ENCODE measurements around the gene SP1. TPM values are rescaled to one million over a fixed set of nuclear protein-coding genes. Genes with fewer than 3 reads are reported as not detected.

The SP1 gene
- total and polyA plus RNA-seq, 9 of the 15 experiments (the other 6 are each of a cell fraction or from before 2014, with no cell fraction given), result 8.0 to 65.5 (median 41.6) TPM

GRCh38 chr12:53441040-53441833 is 61.3 kb downstream of the SP1 start, which contains the start of gene PRR13 (continued):
- TF ChIP-seq, protein P1, sequence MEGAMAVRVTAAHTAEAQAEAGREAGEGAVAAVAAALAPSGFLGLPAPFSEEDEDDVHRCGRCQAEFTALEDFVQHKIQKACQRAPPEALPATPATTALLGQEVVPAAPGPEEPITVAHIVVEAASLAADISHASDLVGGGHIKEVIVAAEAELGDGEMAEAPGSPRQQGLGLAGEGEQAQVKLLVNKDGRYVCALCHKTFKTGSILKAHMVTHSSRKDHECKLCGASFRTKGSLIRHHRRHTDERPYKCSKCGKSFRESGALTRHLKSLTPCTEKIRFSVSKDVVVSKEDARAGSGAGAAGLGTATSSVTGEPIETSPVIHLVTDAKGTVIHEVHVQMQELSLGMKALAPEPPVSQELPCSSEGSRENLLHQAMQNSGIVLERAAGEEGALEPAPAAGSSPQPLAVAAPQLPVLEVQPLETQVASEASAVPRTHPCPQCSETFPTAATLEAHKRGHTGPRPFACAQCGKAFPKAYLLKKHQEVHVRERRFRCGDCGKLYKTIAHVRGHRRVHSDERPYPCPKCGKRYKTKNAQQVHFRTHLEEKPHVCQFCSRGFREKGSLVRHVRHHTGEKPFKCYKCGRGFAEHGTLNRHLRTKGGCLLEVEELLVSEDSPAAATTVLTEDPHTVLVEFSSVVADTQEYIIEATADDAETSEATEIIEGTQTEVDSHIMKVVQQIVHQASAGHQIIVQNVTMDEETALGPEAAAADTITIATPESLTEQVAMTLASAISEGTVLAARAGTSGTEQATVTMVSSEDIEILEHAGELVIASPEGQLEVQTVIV (CRISPR knock-in tag; IDR thresholded peaks at IDR 0.05; ENCODE audit: borderline replicate concordance), result peak; percentile 51; the same call in 1 of the 2 replicates
- TF ChIP-seq JUN (IDR thresholded peaks at IDR 0.05; ENCODE audit: borderline replicate concordance, low read depth, low read length) (0 out of 2 replicates have a peak, but pooled peaks have one; percentile 10), JUN (CRISPR knock-in tag; IDR thresholded peaks at IDR 0.05; ENCODE audit: borderline replicate concordance) (no peak), CBX8 (IDR thresholded peaks at IDR 0.05; ENCODE audit: borderline replicate concordance, extremely low read depth, low read depth, low read length, poor library complexity, severe bottlenecking) (no peak), ZNF41 (CRISPR knock-in tag; conservative IDR thresholded peaks at IDR 0.05) (no peak), TCF7L2 (IDR thresholded peaks at IDR 0.05; ENCODE audit: low read depth, low read length) (no peak), PTBP1 (IDR thresholded peaks at IDR 0.05; ENCODE audit: low read depth, low read length) (no peak), FOXJ2 (tag; IDR thresholded peaks at IDR 0.05) (no peak), JUNB (CRISPR knock-in tag; conservative IDR thresholded peaks at IDR 0.05) (no peak), HNRNPK (IDR thresholded peaks at IDR 0.05; ENCODE audit: low read depth, low read length, poor library complexity, severe bottlenecking) (no peak), ZFPM2 (CRISPR knock-in tag; IDR thresholded peaks at IDR 0.05) (no peak), ZNF740 (CRISPR knock-in tag; IDR thresholded peaks at IDR 0.05) (no peak), ZNF740 (tag; IDR thresholded peaks at IDR 0.05) (no peak)
- TF ChIP-seq, protein P2, sequence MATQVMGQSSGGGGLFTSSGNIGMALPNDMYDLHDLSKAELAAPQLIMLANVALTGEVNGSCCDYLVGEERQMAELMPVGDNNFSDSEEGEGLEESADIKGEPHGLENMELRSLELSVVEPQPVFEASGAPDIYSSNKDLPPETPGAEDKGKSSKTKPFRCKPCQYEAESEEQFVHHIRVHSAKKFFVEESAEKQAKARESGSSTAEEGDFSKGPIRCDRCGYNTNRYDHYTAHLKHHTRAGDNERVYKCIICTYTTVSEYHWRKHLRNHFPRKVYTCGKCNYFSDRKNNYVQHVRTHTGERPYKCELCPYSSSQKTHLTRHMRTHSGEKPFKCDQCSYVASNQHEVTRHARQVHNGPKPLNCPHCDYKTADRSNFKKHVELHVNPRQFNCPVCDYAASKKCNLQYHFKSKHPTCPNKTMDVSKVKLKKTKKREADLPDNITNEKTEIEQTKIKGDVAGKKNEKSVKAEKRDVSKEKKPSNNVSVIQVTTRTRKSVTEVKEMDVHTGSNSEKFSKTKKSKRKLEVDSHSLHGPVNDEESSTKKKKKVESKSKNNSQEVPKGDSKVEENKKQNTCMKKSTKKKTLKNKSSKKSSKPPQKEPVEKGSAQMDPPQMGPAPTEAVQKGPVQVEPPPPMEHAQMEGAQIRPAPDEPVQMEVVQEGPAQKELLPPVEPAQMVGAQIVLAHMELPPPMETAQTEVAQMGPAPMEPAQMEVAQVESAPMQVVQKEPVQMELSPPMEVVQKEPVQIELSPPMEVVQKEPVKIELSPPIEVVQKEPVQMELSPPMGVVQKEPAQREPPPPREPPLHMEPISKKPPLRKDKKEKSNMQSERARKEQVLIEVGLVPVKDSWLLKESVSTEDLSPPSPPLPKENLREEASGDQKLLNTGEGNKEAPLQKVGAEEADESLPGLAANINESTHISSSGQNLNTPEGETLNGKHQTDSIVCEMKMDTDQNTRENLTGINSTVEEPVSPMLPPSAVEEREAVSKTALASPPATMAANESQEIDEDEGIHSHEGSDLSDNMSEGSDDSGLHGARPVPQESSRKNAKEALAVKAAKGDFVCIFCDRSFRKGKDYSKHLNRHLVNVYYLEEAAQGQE (IDR thresholded peaks at IDR 0.05; ENCODE audit: borderline replicate concordance), result no peak
- TF ChIP-seq, protein P2 (CRISPR knock-in tag; IDR thresholded peaks at IDR 0.05; ENCODE audit: low read depth), result no peak
